Measurements from ENCODE around the gene MTUS2.

DNA sequence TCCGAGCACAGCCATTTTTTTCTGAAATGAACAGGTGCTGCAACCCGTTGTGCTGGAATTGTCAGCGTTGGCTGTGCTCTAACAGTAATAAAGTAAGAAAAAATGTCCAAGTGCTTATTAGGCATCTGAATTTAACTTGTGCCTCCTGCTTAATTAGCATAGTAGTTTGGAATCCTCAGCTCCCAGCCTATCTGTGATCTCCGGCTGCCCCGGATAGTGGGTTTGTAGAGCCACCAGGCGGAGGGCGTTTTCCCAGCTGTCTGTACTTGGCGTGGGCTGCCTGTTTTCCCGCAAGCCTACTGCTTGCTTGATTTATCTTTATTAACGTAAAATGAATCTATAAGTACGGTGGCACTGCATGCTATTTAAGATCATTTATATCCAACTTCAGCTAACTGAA, 137.9 kb downstream of the MTUS2 start:
- TF ChIP-seq, protein P1, sequence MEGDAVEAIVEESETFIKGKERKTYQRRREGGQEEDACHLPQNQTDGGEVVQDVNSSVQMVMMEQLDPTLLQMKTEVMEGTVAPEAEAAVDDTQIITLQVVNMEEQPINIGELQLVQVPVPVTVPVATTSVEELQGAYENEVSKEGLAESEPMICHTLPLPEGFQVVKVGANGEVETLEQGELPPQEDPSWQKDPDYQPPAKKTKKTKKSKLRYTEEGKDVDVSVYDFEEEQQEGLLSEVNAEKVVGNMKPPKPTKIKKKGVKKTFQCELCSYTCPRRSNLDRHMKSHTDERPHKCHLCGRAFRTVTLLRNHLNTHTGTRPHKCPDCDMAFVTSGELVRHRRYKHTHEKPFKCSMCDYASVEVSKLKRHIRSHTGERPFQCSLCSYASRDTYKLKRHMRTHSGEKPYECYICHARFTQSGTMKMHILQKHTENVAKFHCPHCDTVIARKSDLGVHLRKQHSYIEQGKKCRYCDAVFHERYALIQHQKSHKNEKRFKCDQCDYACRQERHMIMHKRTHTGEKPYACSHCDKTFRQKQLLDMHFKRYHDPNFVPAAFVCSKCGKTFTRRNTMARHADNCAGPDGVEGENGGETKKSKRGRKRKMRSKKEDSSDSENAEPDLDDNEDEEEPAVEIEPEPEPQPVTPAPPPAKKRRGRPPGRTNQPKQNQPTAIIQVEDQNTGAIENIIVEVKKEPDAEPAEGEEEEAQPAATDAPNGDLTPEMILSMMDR (conservative IDR thresholded peaks at IDR 0.05 in 1 of 2, IDR thresholded peaks at IDR 0.05 in 1 of 2; ENCODE audit: extremely low read depth in 1 of 2, insufficient read depth in 1 of 2, low read depth in 1 of 2, low read length in 2 of 2): no peak
- no peak for TF ChIP-seq EZH2 (IDR thresholded peaks at IDR 0.05; ENCODE audit: borderline replicate concordance, low read length)

All from mammary epithelial cell (primary cell).